ENCODE measurements around the gene HEXD.

HEXD gene

GRCh38 chr17:82489851-82490511 lies 71.8 kb downstream of the HEXD start:
- no peak for DNase-seq (ENCODE audit: low read depth)

GRCh38 chr17:82490512-82491195 lies 72.5 kb downstream of the HEXD start:
- no peak for DNase-seq (ENCODE audit: low read depth)

GRCh38 chr17:82491196-82491530 lies 73.0 kb downstream of the HEXD start:
- DNase-seq (ENCODE audit: low read depth), result no peak

- no peak for DNase-seq (ENCODE audit: low read depth)
These were observed 73.4 kb downstream of the HEXD start for GRCh38 chr17:82491533-82491932.

All from EH (cell line).